Ascending aorta (tissue), 2 donors: ENCODE results near the gene THOC6. TPM values are rescaled to one million over a fixed set of nuclear protein-coding genes. Genes with fewer than 3 reads are reported as not detected.
A peak's percentile ranks its signal among the peaks of the same experiment; 100 is the strongest.

Experiments
- DNase-seq, 2 donors: peaks; one replicate each; pipeline ENCODE4 v3.0.0-alpha.2; 2019; ENCODE audit warnings: low spot score in 2 of 2
- H3K27ac ChIP-seq, 2 donors: fragments of 200-600 bp; sonication (generic); one replicate each; pipeline ENCODE4 v1.5.1; 2016 to 2017; ENCODE audit warnings: mild to moderate bottlenecking in 1 of 2
- H3K27me3 ChIP-seq: fragments of 200-600 bp; sonication (generic); one replicate; pipeline ENCODE4 v1.5.1; 2017
- H3K36me3 ChIP-seq, 2 donors: fragments of 200-600 bp; sonication (generic); one replicate each; pipeline ENCODE4 v1.5.1; 2016
- H3K4me1 ChIP-seq, 2 donors: fragments of 200-600 bp; sonication (generic); one replicate each; pipeline ENCODE4 v1.5.1; 2016 to 2017; ENCODE audit warnings: mild to moderate bottlenecking in 1 of 2
- H3K4me3 ChIP-seq, 2 donors: fragments of 200-600 bp; sonication (generic); one replicate each; pipeline ENCODE4 v1.5.1; 2016 to 2017; ENCODE audit warnings: mild to moderate bottlenecking in 1 of 2
- H3K9me3 ChIP-seq, 2 donors: fragments of 200-600 bp; sonication (generic); one replicate each; pipeline ENCODE4 v1.5.1; 2016
- CTCF ChIP-seq, 3 experiments: fragments of 200-600 bp in 2 of 3; fragments of 450-650 bp in 1 of 3; sonication (generic) in 2 of 3; IDR thresholded peaks; one replicate each; pipeline ENCODE4 v1.5.1; 2016 to 2019; ENCODE audit warnings: antibody characterized with exemption in 3 of 3, mild to moderate bottlenecking in 1 of 3, moderate library complexity in 1 of 3
- intact Hi-C: fragments of 100-400 bp; cut with DNase I; formaldehyde crosslinking; loops from one replicate; pipeline ENCODE4 v1.15.1; 2023
- total RNA-seq: library from RNA; depleted of rRNA; stranded (reverse); fragments of >200 nt; gene quantifications from one replicate; pipeline ENCODE4 v1.1.0, GENCODE V29; 2016

The THOC6 gene
- total RNA-seq, 1 donor from 2014 or later, result 32.6 TPM

- peaks cover 9 to 34% of the 10 kb centered on the region in 2 donors for H3K4me1 ChIP-seq
- peak; percentile 73 to 92 for DNase-seq
These were observed 2.2 kb upstream of the THOC6 start for GRCh38 chr16:3021449-3022207.

GRCh38 chr16:3022208-3022683, 1.6 kb upstream of the THOC6 start:
- Histone ChIP-seq H3K36me3 (peaks cover 15 to 16% of the 10 kb centered on the region in 2 donors), H3K4me3 (peak overlapping the region; percentile 93 to 95), H3K27ac (peak overlapping the region; percentile 98 to 100), H3K4me1 (peaks cover 9 to 34% of the 10 kb centered on the region in 2 donors), H3K9me3 (no peaks in the 10 kb centered on the region), H3K27me3 (peaks cover 5% of the 10 kb centered on the region)
- intact Hi-C loops, result loop anchor here (2.0 to 10.0 kb wide), 8 partner anchors 117 to 1410 kb away; partner anchors contain the start of genes BRICD5, CEMP1, CRAMP1 and IFT140
- peak; percentile 84 to 97 for DNase-seq
- no peak for TF ChIP-seq CTCF (IDR thresholded peaks at IDR 0.05)

More at GRCh38 chr16:3021449-3022207, 2.2 kb upstream of the THOC6 start:
- peak overlapping the region; percentile 98 to 100 for H3K27ac ChIP-seq
- intact Hi-C loops, result loop anchor here (2.0 to 10.0 kb wide), 9 partner anchors 117 to 1409 kb away; partner anchors contain the start of genes BRICD5, CEMP1, CRAMP1 and FLYWCH2
- peak overlapping the region; percentile 68 to 93 for H3K4me3 ChIP-seq
- H3K9me3 ChIP-seq, result no peaks in the 10 kb centered on the region
- H3K27me3 ChIP-seq, result peaks cover 6% of the 10 kb centered on the region
- H3K36me3 ChIP-seq, result peaks cover 9% of the 10 kb centered on the region in 2 donors
- peak; percentile 8 to 35 (median 32) for TF ChIP-seq CTCF (IDR thresholded peaks at IDR 0.05)

GRCh38 chr16:3022684-3023414, 986 bp upstream of the THOC6 start:
- H3K36me3 ChIP-seq, result peaks cover 18 to 20% of the 10 kb centered on the region in 2 donors
- H3K4me3 ChIP-seq, result peak overlapping the region; percentile 93 to 95
- TF ChIP-seq CTCF (IDR thresholded peaks at IDR 0.05), result no peak
- no peaks in the 10 kb centered on the region for H3K27me3 ChIP-seq
- intact Hi-C loops, result loop anchor here (2.0 to 10.0 kb wide), 8 partner anchors 118 to 1411 kb away; partner anchors contain the start of genes BRICD5, CEMP1, CRAMP1 and IFT140
- H3K27ac ChIP-seq, result peak overlapping the region; percentile 98 to 100
- H3K9me3 ChIP-seq, result no peaks in the 10 kb centered on the region
- peak; percentile 47 to 93 for DNase-seq
- H3K4me1 ChIP-seq, result peaks cover 9 to 34% of the 10 kb centered on the region in 2 donors

GRCh38 chr16:3023415-3023668, 493 bp upstream of the THOC6 start:
- peak in 1 of 2 donors; percentile 79 for DNase-seq

More at GRCh38 chr16:3023415-3023668, 493 bp upstream of the THOC6 start:
- Histone ChIP-seq H3K4me1 (peaks cover 9 to 30% of the 10 kb centered on the region in 2 donors), H3K27ac (peak overlapping the region; percentile 98 to 100), H3K9me3 (no peaks in the 10 kb centered on the region), H3K27me3 (no peaks in the 10 kb centered on the region), H3K36me3 (peaks cover 18 to 20% of the 10 kb centered on the region in 2 donors), H3K4me3 (peak overlapping the region; percentile 93 to 95)
- TF ChIP-seq CTCF (IDR thresholded peaks at IDR 0.05), result no peak
- intact Hi-C loops, result loop anchor here (2.0 to 10.0 kb wide), 8 partner anchors 119 to 1411 kb away; partner anchors contain the start of genes BRICD5, CEMP1, CRAMP1 and IFT140
